HG02763 (cell line): ENCODE results near the gene BHLHE40.

Experiments
- ATAC-seq: cut with Tn5 transposase; IDR thresholded peaks from one replicate; pipeline ENCODE4 v1.9.1; 2021; ENCODE audit warnings: mild to moderate bottlenecking, moderate library complexity; ENCODE audit not compliant: unreplicated experiment

BHLHE40 gene

GRCh38 chr3:4997946-4998345 lies 18.7 kb downstream of the BHLHE40 start:
- ATAC-seq, result no peak

- no peak for ATAC-seq
Observed at GRCh38 chr3:4999531-5000184, 20.4 kb downstream of the BHLHE40 start.

- ATAC-seq, result no peak
Observed at GRCh38 chr3:5001135-5001534, 21.9 kb downstream of the BHLHE40 start.

GRCh38 chr3:5001805-5002173 lies 22.6 kb downstream of the BHLHE40 start:
- ATAC-seq, result no peak

- ATAC-seq, result no peak
Observed at GRCh38 chr3:5002174-5002870, 23.1 kb downstream of the BHLHE40 start.

- no peak for ATAC-seq
Observed at GRCh38 chr3:5002871-5003247, 23.6 kb downstream of the BHLHE40 start.

GRCh38 chr3:5004319-5005152 lies 25.3 kb downstream of the BHLHE40 start:
- no peak for ATAC-seq

GRCh38 chr3:5005367-5005766 lies 26.1 kb downstream of the BHLHE40 start:
- no peak for ATAC-seq

GRCh38 chr3:5006755-5007202 lies 27.5 kb downstream of the BHLHE40 start:
- ATAC-seq, result peak; percentile 65

- ATAC-seq, result no peak
Observed at GRCh38 chr3:5007873-5008272, 28.6 kb downstream of the BHLHE40 start.

GRCh38 chr3:5009506-5010109 lies 30.4 kb downstream of the BHLHE40 start:
- no peak for ATAC-seq

GRCh38 chr3:5010140-5010539 lies 30.9 kb downstream of the BHLHE40 start:
- ATAC-seq, result no peak

- no peak for ATAC-seq
Observed at GRCh38 chr3:5010706-5011554, 31.7 kb downstream of the BHLHE40 start.

GRCh38 chr3:5011555-5012256 lies 32.5 kb downstream of the BHLHE40 start:
- peak; percentile 53 for ATAC-seq

- no peak for ATAC-seq
Observed at GRCh38 chr3:5012367-5012766, 33.1 kb downstream of the BHLHE40 start.

- ATAC-seq, result no peak
Observed at GRCh38 chr3:5013021-5013906, 34.0 kb downstream of the BHLHE40 start.

GRCh38 chr3:5014391-5014790 lies 35.2 kb downstream of the BHLHE40 start:
- no peak for ATAC-seq

- no peak for ATAC-seq
Observed at GRCh38 chr3:5015056-5015455, 35.8 kb downstream of the BHLHE40 start.
